Skin epidermis (tissue), 12 donors: Measurements from ENCODE around the gene DNAH2.
"Not testable (repeated sequence)": the region's sequence is repeated elsewhere in the genome, so short reads cannot be mapped to it uniquely, and the experiment has no call there.

Experiments
- H3K27ac ChIP-seq, 21 experiments: fragments of 200-600 bp; sonication (generic) in 11 of 21; one replicate each; pipeline ENCODE4 v1.5.0; 2020; ENCODE audit warnings: mild to moderate bottlenecking in 3 of 21, inconsistent platforms in 2 of 21, moderate library complexity in 2 of 21
- H3K4me3 ChIP-seq, 7 experiments: fragments of 200-600 bp; sonication (generic) in 2 of 7; one replicate each; pipeline ENCODE4 v1.5.0; 2020; ENCODE audit warnings: inconsistent platforms in 2 of 7, mild to moderate bottlenecking in 2 of 7, moderate library complexity in 1 of 7

DNAH2 gene

GRCh38 chr17:7807206-7807605 is 89.7 kb downstream of the DNAH2 start:
- no peak overlapping the region for H3K4me3 ChIP-seq

GRCh38 chr17:7809086-7809790 is 91.7 kb downstream of the DNAH2 start:
- Histone ChIP-seq H3K4me3 (no peak overlapping the region), H3K27ac (no peak overlapping the region)

More at GRCh38 chr17:7807206-7807605, 89.7 kb downstream of the DNAH2 start:
- no peak overlapping the region for H3K27ac ChIP-seq

- not testable (repeated sequence) for H3K27ac ChIP-seq, H3K4me3 ChIP-seq
Measured at GRCh38 chr17:7809791-7810343, 92.3 kb downstream of the DNAH2 start.

- no peak overlapping the region for H3K4me3 ChIP-seq
- no peak overlapping the region for H3K27ac ChIP-seq
Measured at GRCh38 chr17:7811251-7811650, 93.7 kb downstream of the DNAH2 start.

GRCh38 chr17:7814969-7815368 is 97.4 kb downstream of the DNAH2 start:
- Histone ChIP-seq H3K27ac (no peak overlapping the region), H3K4me3 (no peak overlapping the region)

GRCh38 chr17:7816926-7817642 is 99.5 kb downstream of the DNAH2 start:
- Histone ChIP-seq H3K27ac (no peak overlapping the region), H3K4me3 (no peak overlapping the region)

GRCh38 chr17:7817643-7817964 is 100.1 kb downstream of the DNAH2 start:
- Histone ChIP-seq H3K27ac (no peak overlapping the region), H3K4me3 (no peak overlapping the region)

GRCh38 chr17:7818026-7818425 is 100.5 kb downstream of the DNAH2 start:
- Histone ChIP-seq H3K27ac (no peak overlapping the region), H3K4me3 (no peak overlapping the region)

- Histone ChIP-seq H3K4me3 (no peak overlapping the region), H3K27ac (no peak overlapping the region)
Measured at GRCh38 chr17:7818746-7819645, 101.5 kb downstream of the DNAH2 start.

- H3K4me3 ChIP-seq: no peak overlapping the region
Measured at GRCh38 chr17:7820231-7820630, 102.7 kb downstream of the DNAH2 start.

GRCh38 chr17:7822126-7822525 is 104.6 kb downstream of the DNAH2 start:
- H3K27ac ChIP-seq: no peak overlapping the region
- H3K4me3 ChIP-seq: no peak overlapping the region

More at GRCh38 chr17:7820231-7820630, 102.7 kb downstream of the DNAH2 start:
- no peak overlapping the region for H3K27ac ChIP-seq

GRCh38 chr17:7823581-7824001 is 106.0 kb downstream of the DNAH2 start:
- no peak overlapping the region for H3K4me3 ChIP-seq
- H3K27ac ChIP-seq: no peak overlapping the region

GRCh38 chr17:7824021-7824924 is 106.7 kb downstream of the DNAH2 start:
- H3K27ac ChIP-seq: no peak overlapping the region
- H3K4me3 ChIP-seq: no peak overlapping the region

GRCh38 chr17:7825206-7825990 is 107.9 kb downstream of the DNAH2 start:
- Histone ChIP-seq H3K4me3 (no peak overlapping the region), H3K27ac (no peak overlapping the region)

- Histone ChIP-seq H3K4me3 (no peak overlapping the region), H3K27ac (no peak overlapping the region)
Measured at GRCh38 chr17:7830616-7831015, 113.1 kb downstream of the DNAH2 start.

- no peak overlapping the region for H3K27ac ChIP-seq
- H3K4me3 ChIP-seq: no peak overlapping the region
Measured at GRCh38 chr17:7831233-7831632, 113.7 kb downstream of the DNAH2 start.

GRCh38 chr17:7832431-7832830 is 114.9 kb downstream of the DNAH2 start:
- H3K4me3 ChIP-seq: no peak overlapping the region
- no peak overlapping the region for H3K27ac ChIP-seq

- Histone ChIP-seq H3K27ac (peak overlapping the region in 9 of 21 experiments; percentile 96 to 99 (median 99)), H3K4me3 (peak overlapping the region in 6 of 7 experiments; percentile 64 to 83 (median 77))
Measured at GRCh38 chr17:7833011-7833794, 115.7 kb downstream of the DNAH2 start.
